Upper lobe of left lung (tissue), 4 donors: ENCODE measurements around the gene LMO3.

Experiments
- CTCF ChIP-seq, 6 experiments: fragments of 450-650 bp in 4 of 6; fragments of 200-600 bp in 2 of 6; sonication (generic) in 2 of 6; IDR thresholded peaks; one replicate each; pipeline ENCODE4 v1.5.1; 2016 to 2019; ENCODE audit warnings: antibody characterized with exemption in 6 of 6
- POLR2AphosphoS5 ChIP-seq, 2 donors: sonication (generic); formaldehyde crosslinking; IDR thresholded peaks; one replicate each; pipeline ENCODE4 v1.5.1; 2017; ENCODE audit warnings: antibody characterized with exemption in 2 of 2

- no peak for TF ChIP-seq CTCF (IDR thresholded peaks at IDR 0.05)
- TF ChIP-seq POLR2AphosphoS5 (IDR thresholded peaks at IDR 0.05): no peak
These were observed 18.9 kb downstream of the LMO3 start for GRCh38 chr12:16587110-16587453.
